ENCODE measurements around the gene COL4A3. TPM values are rescaled to one million over a fixed set of nuclear protein-coding genes. Genes with fewer than 3 reads are reported as not detected.

Gene COL4A3
- total RNA-seq, 1 experiment from 2014 or later, result 0.60 TPM

DNA sequence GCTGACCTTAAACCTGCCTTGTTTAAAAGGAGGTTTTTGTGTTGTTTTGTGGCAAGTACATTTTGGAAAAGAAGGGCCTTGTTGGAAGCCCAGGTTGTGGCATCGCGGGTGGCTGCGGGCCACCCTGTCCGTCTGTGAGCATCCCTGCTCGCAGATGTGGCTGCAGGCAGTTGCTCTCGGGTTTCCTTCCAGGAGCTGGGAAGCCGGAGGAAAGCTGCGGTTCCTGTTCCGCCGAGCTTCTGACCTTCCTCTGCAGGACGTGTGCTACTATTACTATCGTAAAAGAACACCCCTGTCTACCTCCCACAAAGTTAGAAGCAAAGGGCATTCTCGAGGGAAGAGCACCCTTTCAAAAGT, 161.4 kb downstream of the COL4A3 start:
- Histone ChIP-seq H3K27ac (ENCODE audit: low read length) (peak overlapping the region; percentile 54; the same call in 1 of the 2 replicates), H3K9me2 (replicated peaks; ENCODE audit: insufficient read depth, low read length) (no peaks in the 10 kb centered on the region; the same call in 1 of the 2 replicates), H3K4me2 (ENCODE audit: low read depth, low read length, poor library complexity, severe bottlenecking) (peak overlapping the region; percentile 85), H3K4me1 (ENCODE audit: low read length) (peaks cover 31% of the 10 kb centered on the region), H2AFZ (ENCODE audit: low read length) (0 out of 2 replicates have a peak overlapping the region, but pooled peaks have one; percentile 55), H3K79me2 (ENCODE audit: low read length) (peaks cover 62% of the 10 kb centered on the region), H3K9me3 (ENCODE audit: low read length) (no peaks in the 10 kb centered on the region; the same call in 1 of the 2 replicates), H3K36me3 (ENCODE audit: insufficient read depth, low read length) (peaks cover 18% of the 10 kb centered on the region; the same call in 1 of the 2 replicates), H3K9ac (ENCODE audit: low read length) (peak overlapping the region; percentile 90), H3K4me3 (ENCODE audit: low read length) (peak overlapping the region; percentile 90), H4K20me1 (ENCODE audit: insufficient read depth, low read depth, low read length) (no peaks in the 10 kb centered on the region), H3K27me3 (ENCODE audit: low read length) (no peaks in the 10 kb centered on the region)
- no peak for DNase-seq

DNA sequence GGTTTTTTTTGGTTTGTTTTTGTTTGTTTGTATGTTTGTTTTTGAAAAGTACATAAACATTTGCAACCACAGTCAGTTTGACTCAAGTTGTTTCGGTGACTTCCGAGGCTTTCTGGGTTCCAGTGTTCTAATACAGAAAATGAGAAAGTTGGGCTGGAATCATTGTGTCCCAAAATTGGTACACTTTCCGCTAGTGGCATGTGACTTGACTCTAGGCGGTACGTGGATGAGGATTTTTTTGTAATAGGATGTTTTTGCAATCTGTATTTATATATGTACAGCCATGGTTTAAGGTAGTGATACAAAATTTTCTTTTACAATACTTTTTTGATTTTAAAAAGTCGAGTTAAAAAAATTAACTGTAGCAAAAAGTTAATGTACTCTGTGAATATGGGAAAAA, 162.4 kb downstream of the COL4A3 start:
- no peak for DNase-seq
- H3K79me2 ChIP-seq (ENCODE audit: low read length), result peaks cover 71% of the 10 kb centered on the region
- H4K20me1 ChIP-seq (ENCODE audit: insufficient read depth, low read depth, low read length), result no peaks in the 10 kb centered on the region
- H3K27me3 ChIP-seq (ENCODE audit: low read length), result no peaks in the 10 kb centered on the region
- H3K9me3 ChIP-seq (ENCODE audit: low read length), result no peaks in the 10 kb centered on the region; the same call in 1 of the 2 replicates
- no peak overlapping the region for H3K27ac ChIP-seq (ENCODE audit: low read length)
- no peaks in the 10 kb centered on the region; the same call in 1 of the 2 replicates for H3K9me2 ChIP-seq (replicated peaks; ENCODE audit: insufficient read depth, low read length)
- peak overlapping the region; percentile 90 for H3K9ac ChIP-seq (ENCODE audit: low read length)
- peaks cover 27% of the 10 kb centered on the region; the same call in 1 of the 2 replicates for H3K36me3 ChIP-seq (ENCODE audit: insufficient read depth, low read length)
- no peak overlapping the region for H2AFZ ChIP-seq (ENCODE audit: low read length)
- H3K4me1 ChIP-seq (ENCODE audit: low read length), result peaks cover 31% of the 10 kb centered on the region
- H3K4me2 ChIP-seq (ENCODE audit: low read depth, low read length, poor library complexity, severe bottlenecking), result peak overlapping the region; percentile 85
- H3K4me3 ChIP-seq (ENCODE audit: low read length), result peak overlapping the region; percentile 90

DNA sequence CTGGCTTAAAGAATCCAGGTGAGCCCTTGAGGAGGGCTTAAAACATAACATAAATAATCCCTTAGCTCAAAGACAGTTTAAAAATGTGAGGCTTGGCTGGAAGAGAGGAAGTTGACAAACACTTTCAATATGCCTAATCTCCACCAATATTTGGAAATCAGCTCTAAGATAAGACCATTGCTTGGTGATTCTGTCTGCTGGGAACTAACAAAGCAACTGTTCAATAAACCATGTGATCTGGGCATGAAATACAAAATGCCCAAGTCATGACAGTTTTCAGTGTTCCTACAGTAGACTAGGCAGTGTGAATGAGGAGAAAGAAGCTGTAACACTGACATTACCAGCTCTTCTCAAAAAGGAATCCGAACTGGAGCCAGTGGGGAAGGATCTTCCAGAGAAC, 171.3 kb downstream of the COL4A3 start:
- Histone ChIP-seq H3K4me2 (ENCODE audit: low read depth, low read length, poor library complexity, severe bottlenecking) (no peak overlapping the region), H3K79me2 (ENCODE audit: low read length) (peaks cover 42% of the 10 kb centered on the region), H3K27ac (ENCODE audit: low read length) (no peak overlapping the region), H3K9ac (ENCODE audit: low read length) (no peak overlapping the region), H3K9me2 (replicated peaks; ENCODE audit: insufficient read depth, low read length) (no peaks in the 10 kb centered on the region), H3K27me3 (ENCODE audit: low read length) (no peaks in the 10 kb centered on the region), H4K20me1 (ENCODE audit: insufficient read depth, low read depth, low read length) (no peaks in the 10 kb centered on the region), H3K4me3 (ENCODE audit: low read length) (no peak overlapping the region), H2AFZ (ENCODE audit: low read length) (no peak overlapping the region), H3K4me1 (ENCODE audit: low read length) (no peaks in the 10 kb centered on the region), H3K9me3 (ENCODE audit: low read length) (no peaks in the 10 kb centered on the region), H3K36me3 (ENCODE audit: insufficient read depth, low read length) (peaks cover 46% of the 10 kb centered on the region; the same call in 1 of the 2 replicates)
- no peak for DNase-seq

DNA sequence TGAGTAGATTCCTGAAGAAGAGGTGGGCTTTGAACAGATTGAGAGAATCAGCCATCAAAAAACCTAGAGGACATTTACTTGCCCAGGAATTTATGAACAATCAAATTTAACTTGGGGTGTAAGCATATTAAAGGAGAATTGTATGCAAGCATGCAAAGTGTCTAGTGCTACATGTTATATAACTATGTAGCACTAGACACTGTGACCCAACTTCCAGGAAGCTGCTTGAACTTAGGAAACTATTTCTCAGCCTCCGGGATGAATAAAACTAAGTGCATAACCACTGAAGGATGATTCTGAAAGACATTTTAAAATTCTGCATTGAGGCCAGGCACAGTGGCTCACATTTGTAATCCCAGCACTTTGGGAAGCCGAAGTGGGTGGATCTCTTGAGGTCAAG, 173.0 kb downstream of the COL4A3 start:
- Histone ChIP-seq H4K20me1 (ENCODE audit: insufficient read depth, low read depth, low read length) (no peaks in the 10 kb centered on the region), H3K36me3 (ENCODE audit: insufficient read depth, low read length) (peaks cover 38% of the 10 kb centered on the region; the same call in 1 of the 2 replicates), H3K4me2 (ENCODE audit: low read depth, low read length, poor library complexity, severe bottlenecking) (no peak overlapping the region), H3K27me3 (ENCODE audit: low read length) (no peaks in the 10 kb centered on the region), H2AFZ (ENCODE audit: low read length) (no peak overlapping the region), H3K27ac (ENCODE audit: low read length) (no peak overlapping the region), H3K4me1 (ENCODE audit: low read length) (no peaks in the 10 kb centered on the region), H3K9me3 (ENCODE audit: low read length) (no peaks in the 10 kb centered on the region), H3K4me3 (ENCODE audit: low read length) (no peak overlapping the region), H3K79me2 (ENCODE audit: low read length) (peaks cover 29% of the 10 kb centered on the region), H3K9ac (ENCODE audit: low read length) (no peak overlapping the region), H3K9me2 (replicated peaks; ENCODE audit: insufficient read depth, low read length) (no peaks in the 10 kb centered on the region)
- no peak for DNase-seq

DNA sequence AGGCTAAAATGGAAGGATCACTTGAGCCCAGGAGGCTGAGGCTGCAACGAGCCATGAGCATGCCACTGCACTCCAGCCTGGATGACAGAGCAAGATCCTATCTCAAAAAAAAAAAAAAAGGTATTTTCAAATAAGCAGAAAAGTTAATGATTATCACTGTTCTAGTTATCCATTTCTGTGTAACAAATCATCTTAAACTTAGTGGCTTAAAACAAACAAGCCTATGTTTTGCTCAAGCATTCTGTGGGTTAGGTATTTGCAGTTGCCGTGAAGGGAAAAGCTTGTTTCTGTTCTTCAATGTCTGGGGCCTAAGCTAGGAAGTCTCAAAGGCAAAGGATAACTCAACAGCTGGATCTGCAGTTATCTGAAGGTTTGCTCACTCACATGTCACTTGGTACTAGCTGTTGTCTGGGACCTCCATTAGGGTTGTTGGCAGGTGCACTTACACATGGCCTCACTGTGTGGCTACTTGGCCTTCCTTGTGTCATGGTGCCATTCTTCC, 174.7 kb downstream of the COL4A3 start:
- H3K36me3 ChIP-seq (ENCODE audit: insufficient read depth, low read length), result peaks cover 29% of the 10 kb centered on the region; the same call in 1 of the 2 replicates
- no peak overlapping the region for H3K4me2 ChIP-seq (ENCODE audit: low read depth, low read length, poor library complexity, severe bottlenecking)
- DNase-seq, result no peak
- no peak overlapping the region for H3K27ac ChIP-seq (ENCODE audit: low read length)
- H3K4me3 ChIP-seq (ENCODE audit: low read length), result no peak overlapping the region
- H3K9me3 ChIP-seq (ENCODE audit: low read length), result no peaks in the 10 kb centered on the region
- H3K4me1 ChIP-seq (ENCODE audit: low read length), result no peaks in the 10 kb centered on the region
- no peaks in the 10 kb centered on the region for H3K27me3 ChIP-seq (ENCODE audit: low read length)
- no peak overlapping the region for H3K9ac ChIP-seq (ENCODE audit: low read length)
- peaks cover 17% of the 10 kb centered on the region for H3K79me2 ChIP-seq (ENCODE audit: low read length)
- no peaks in the 10 kb centered on the region for H3K9me2 ChIP-seq (replicated peaks; ENCODE audit: insufficient read depth, low read length)
- no peak overlapping the region for H2AFZ ChIP-seq (ENCODE audit: low read length)
- no peaks in the 10 kb centered on the region for H4K20me1 ChIP-seq (ENCODE audit: insufficient read depth, low read depth, low read length)

DNA sequence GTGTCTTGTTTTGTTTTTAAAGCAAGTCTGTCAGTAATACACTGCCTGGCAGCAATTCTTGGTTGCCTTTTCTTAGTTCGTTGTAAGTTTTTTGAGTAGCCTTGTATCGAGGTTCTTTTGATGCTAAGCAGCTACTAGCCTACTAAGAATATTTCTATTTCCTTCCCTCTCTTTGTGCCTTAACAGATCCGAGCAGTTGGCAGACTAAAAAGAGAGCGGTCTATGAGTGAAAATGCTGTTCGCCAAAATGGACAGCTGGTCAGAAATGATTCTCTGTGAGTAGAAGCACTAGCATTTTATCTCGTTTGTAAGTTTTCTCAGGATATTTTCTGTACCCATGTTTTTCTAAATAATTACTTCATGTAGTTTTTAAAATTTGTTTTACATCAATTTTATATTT, 175.7 kb downstream of the COL4A3 start:
- Histone ChIP-seq H2AFZ (ENCODE audit: low read length) (no peak overlapping the region), H3K9me3 (ENCODE audit: low read length) (no peaks in the 10 kb centered on the region), H3K27ac (ENCODE audit: low read length) (no peak overlapping the region), H3K27me3 (ENCODE audit: low read length) (no peaks in the 10 kb centered on the region), H3K4me1 (ENCODE audit: low read length) (no peaks in the 10 kb centered on the region), H3K4me3 (ENCODE audit: low read length) (no peak overlapping the region), H3K9me2 (replicated peaks; ENCODE audit: insufficient read depth, low read length) (no peaks in the 10 kb centered on the region), H4K20me1 (ENCODE audit: insufficient read depth, low read depth, low read length) (no peaks in the 10 kb centered on the region), H3K36me3 (ENCODE audit: insufficient read depth, low read length) (peaks cover 23% of the 10 kb centered on the region; the same call in 1 of the 2 replicates), H3K9ac (ENCODE audit: low read length) (no peak overlapping the region), H3K4me2 (ENCODE audit: low read depth, low read length, poor library complexity, severe bottlenecking) (no peak overlapping the region), H3K79me2 (ENCODE audit: low read length) (peaks cover 12% of the 10 kb centered on the region; the same call in 1 of the 2 replicates)
- no peak for DNase-seq

DNA sequence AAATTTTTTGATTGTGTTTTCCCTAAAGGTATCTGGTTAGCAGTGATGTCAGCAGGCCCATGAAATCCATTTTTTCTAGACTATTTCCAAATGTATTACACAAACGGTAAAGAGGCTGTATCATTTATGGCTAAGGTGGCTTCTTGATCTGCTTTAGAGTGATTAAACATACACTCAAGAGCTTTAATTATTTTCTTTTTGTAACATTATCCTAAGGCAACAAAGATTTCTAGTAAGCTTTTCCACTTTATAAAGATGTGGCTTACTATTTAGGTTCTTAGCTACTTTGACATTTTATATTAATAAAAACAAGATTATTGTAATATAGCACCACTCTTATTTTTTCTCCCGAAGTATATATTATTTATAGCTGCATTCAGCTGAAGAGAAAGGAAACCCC, 177.1 kb downstream of the COL4A3 start:
- H3K27ac ChIP-seq (ENCODE audit: low read length), result no peak overlapping the region
- H3K36me3 ChIP-seq (ENCODE audit: insufficient read depth, low read length), result peaks cover 26% of the 10 kb centered on the region; the same call in 1 of the 2 replicates
- no peak overlapping the region for H2AFZ ChIP-seq (ENCODE audit: low read length)
- H3K4me2 ChIP-seq (ENCODE audit: low read depth, low read length, poor library complexity, severe bottlenecking), result no peak overlapping the region
- no peaks in the 10 kb centered on the region for H3K9me2 ChIP-seq (replicated peaks; ENCODE audit: insufficient read depth, low read length)
- no peaks in the 10 kb centered on the region for H3K27me3 ChIP-seq (ENCODE audit: low read length)
- no peak overlapping the region for H3K9ac ChIP-seq (ENCODE audit: low read length)
- H4K20me1 ChIP-seq (ENCODE audit: insufficient read depth, low read depth, low read length), result no peaks in the 10 kb centered on the region
- H3K4me3 ChIP-seq (ENCODE audit: low read length), result no peak overlapping the region
- H3K4me1 ChIP-seq (ENCODE audit: low read length), result no peaks in the 10 kb centered on the region
- H3K79me2 ChIP-seq (ENCODE audit: low read length), result peaks cover 8% of the 10 kb centered on the region; the same call in 1 of the 2 replicates
- H3K9me3 ChIP-seq (ENCODE audit: low read length), result no peaks in the 10 kb centered on the region
- DNase-seq, result no peak

DNA sequence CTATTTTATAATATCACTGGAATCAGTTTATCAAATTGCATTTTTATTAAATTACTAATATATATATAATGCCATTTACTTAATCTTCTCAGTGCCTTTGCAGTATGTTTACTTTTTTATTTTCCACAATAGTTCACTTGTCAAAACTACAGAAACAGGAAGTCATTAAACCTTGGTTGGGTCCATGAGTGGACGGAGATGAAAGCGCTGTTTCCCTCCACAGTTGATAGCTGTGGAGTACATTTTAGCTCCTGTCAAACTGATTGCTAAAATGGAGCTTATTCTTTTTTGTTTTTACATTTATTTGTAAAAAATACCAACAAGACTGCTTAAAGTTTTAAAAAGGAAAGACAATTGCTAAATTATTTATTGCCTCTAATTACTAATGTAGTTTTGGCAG, 179.8 kb downstream of the COL4A3 start:
- Histone ChIP-seq H3K27ac (ENCODE audit: low read length) (no peak overlapping the region), H3K36me3 (ENCODE audit: insufficient read depth, low read length) (peaks cover 46% of the 10 kb centered on the region), H3K9me2 (replicated peaks; ENCODE audit: insufficient read depth, low read length) (no peaks in the 10 kb centered on the region), H3K79me2 (ENCODE audit: low read length) (peaks cover 8% of the 10 kb centered on the region; the same call in 1 of the 2 replicates), H3K9me3 (ENCODE audit: low read length) (no peaks in the 10 kb centered on the region), H2AFZ (ENCODE audit: low read length) (no peak overlapping the region), H3K4me3 (ENCODE audit: low read length) (no peak overlapping the region), H3K9ac (ENCODE audit: low read length) (no peak overlapping the region), H3K4me2 (ENCODE audit: low read depth, low read length, poor library complexity, severe bottlenecking) (no peak overlapping the region), H3K27me3 (ENCODE audit: low read length) (no peaks in the 10 kb centered on the region), H4K20me1 (ENCODE audit: insufficient read depth, low read depth, low read length) (no peaks in the 10 kb centered on the region), H3K4me1 (ENCODE audit: low read length) (no peaks in the 10 kb centered on the region)
- no peak for DNase-seq
